Neural cell (in vitro differentiated cells): ENCODE measurements around the gene POLR1A.

Source experiments
- EP300 ChIP-seq: fragments of 450-650 bp; conservative IDR thresholded peaks from 2 replicates; pipeline ENCODE4 v1.6.1; 2014; ENCODE audit warnings: antibody characterized with exemption, mild to moderate bottlenecking, moderate library complexity; ENCODE audit not compliant: poor library complexity, severe bottlenecking
- EZH2 ChIP-seq: fragments of 200-600, 300-800 bp; shearing (Covaris generic), sonication (generic); IDR thresholded peaks from 2 replicates; pipeline ENCODE4 v1.6.1; 2014; ENCODE audit warnings: antibody characterized with exemption, low read length, borderline replicate concordance, mild to moderate bottlenecking; ENCODE audit not compliant: insufficient read depth, poor library complexity, severe bottlenecking
- TF ChIP-seq, protein P1 (sequence below): fragments of 450-650 bp; IDR thresholded peaks from 2 replicates; pipeline ENCODE4 v1.5.1; 2014; ENCODE audit warnings: antibody characterized with exemption, mild to moderate bottlenecking, moderate library complexity; ENCODE audit not compliant: poor library complexity, severe bottlenecking

DNA sequence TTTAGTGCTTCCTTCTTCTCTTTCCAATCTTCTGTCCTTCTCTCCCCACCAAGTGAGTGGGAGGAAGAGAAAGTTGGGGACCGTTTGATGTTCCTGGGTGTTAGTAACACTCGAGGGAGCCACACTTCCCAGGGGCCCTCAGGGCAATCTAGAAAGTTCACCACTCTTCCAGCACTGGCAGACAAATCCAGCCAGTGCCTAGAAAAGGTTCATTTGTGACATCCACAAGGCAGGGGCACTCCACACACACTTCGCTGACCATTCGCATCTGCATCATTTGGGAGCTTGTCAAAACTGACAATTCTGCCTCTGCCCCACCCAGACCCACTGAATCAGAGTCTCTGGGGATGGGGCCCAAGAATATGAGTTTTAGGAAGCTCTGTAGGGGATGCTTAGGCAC lies 130.1 kb downstream of the POLR1A start:
- TF ChIP-seq EZH2 (no peak), EP300 (no peak)
- TF ChIP-seq, protein P1, sequence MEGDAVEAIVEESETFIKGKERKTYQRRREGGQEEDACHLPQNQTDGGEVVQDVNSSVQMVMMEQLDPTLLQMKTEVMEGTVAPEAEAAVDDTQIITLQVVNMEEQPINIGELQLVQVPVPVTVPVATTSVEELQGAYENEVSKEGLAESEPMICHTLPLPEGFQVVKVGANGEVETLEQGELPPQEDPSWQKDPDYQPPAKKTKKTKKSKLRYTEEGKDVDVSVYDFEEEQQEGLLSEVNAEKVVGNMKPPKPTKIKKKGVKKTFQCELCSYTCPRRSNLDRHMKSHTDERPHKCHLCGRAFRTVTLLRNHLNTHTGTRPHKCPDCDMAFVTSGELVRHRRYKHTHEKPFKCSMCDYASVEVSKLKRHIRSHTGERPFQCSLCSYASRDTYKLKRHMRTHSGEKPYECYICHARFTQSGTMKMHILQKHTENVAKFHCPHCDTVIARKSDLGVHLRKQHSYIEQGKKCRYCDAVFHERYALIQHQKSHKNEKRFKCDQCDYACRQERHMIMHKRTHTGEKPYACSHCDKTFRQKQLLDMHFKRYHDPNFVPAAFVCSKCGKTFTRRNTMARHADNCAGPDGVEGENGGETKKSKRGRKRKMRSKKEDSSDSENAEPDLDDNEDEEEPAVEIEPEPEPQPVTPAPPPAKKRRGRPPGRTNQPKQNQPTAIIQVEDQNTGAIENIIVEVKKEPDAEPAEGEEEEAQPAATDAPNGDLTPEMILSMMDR: no peak
